ENCODE data around the gene ZIC1.

GRCh38 chr3:147400111-147400510 is 9.1 kb upstream of the ZIC1 start:
- TF ChIP-seq, protein P1, sequence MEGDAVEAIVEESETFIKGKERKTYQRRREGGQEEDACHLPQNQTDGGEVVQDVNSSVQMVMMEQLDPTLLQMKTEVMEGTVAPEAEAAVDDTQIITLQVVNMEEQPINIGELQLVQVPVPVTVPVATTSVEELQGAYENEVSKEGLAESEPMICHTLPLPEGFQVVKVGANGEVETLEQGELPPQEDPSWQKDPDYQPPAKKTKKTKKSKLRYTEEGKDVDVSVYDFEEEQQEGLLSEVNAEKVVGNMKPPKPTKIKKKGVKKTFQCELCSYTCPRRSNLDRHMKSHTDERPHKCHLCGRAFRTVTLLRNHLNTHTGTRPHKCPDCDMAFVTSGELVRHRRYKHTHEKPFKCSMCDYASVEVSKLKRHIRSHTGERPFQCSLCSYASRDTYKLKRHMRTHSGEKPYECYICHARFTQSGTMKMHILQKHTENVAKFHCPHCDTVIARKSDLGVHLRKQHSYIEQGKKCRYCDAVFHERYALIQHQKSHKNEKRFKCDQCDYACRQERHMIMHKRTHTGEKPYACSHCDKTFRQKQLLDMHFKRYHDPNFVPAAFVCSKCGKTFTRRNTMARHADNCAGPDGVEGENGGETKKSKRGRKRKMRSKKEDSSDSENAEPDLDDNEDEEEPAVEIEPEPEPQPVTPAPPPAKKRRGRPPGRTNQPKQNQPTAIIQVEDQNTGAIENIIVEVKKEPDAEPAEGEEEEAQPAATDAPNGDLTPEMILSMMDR (conservative IDR thresholded peaks at IDR 0.05; ENCODE audit: low read depth, low read length): no peak
- TF ChIP-seq EZH2 (IDR thresholded peaks at IDR 0.05; ENCODE audit: low read length, unreplicated experiment): no peak
- TF ChIP-seq EZH2phosphoT487 (IDR thresholded peaks at IDR 0.05; ENCODE audit: borderline replicate concordance, low read length): no peak
